ENCODE data around the gene MRPS24.

The MRPS24 gene

GRCh38 chr7:43869006-43869866, at the start of gene MRPS24:
TSS of gene MRPS24 (minus strand) at chr7:43869517. CDS start at chr7:43869495, 22 bp downstream.
- peak; percentile 98 for DNase-seq (ENCODE audit: low read depth)

GRCh38 chr7:43915907-43916306, 46.6 kb upstream of the MRPS24 start:
- no peak for DNase-seq (ENCODE audit: low read depth)
- H3K4me3 ChIP-seq (ENCODE audit: low read depth, low read length) = no peak overlapping the region
- TF ChIP-seq MAX (IDR thresholded peaks at IDR 0.05; ENCODE audit: low read depth, low read length) (no peak), MYC (IDR thresholded peaks at IDR 0.05; ENCODE audit: low read depth, low read length) (no peak), POLR2A (IDR thresholded peaks at IDR 0.05; ENCODE audit: extremely low read depth, insufficient read length) (no peak), CTCF (IDR thresholded peaks at IDR 0.05; ENCODE audit: low read depth, low read length) (no peak)

More at GRCh38 chr7:43869006-43869866, at the start of gene MRPS24:
- TF ChIP-seq POLR2A (IDR thresholded peaks at IDR 0.05; ENCODE audit: extremely low read depth, insufficient read length) (peak; percentile 92), CTCF (IDR thresholded peaks at IDR 0.05; ENCODE audit: low read depth, low read length) (no peak), MYC (IDR thresholded peaks at IDR 0.05; ENCODE audit: low read depth, low read length) (peak; percentile 68), MAX (IDR thresholded peaks at IDR 0.05; ENCODE audit: low read depth, low read length) (0 out of 2 replicates have a peak, but pooled peaks have one; percentile 40)
- H3K4me3 ChIP-seq (ENCODE audit: low read depth, low read length) = peak within 1 kb of the TSS; percentile 75

GRCh38 chr7:43914795-43915194, 45.5 kb upstream of the MRPS24 start:
- no peak overlapping the region for H3K4me3 ChIP-seq (ENCODE audit: low read depth, low read length)
- TF ChIP-seq CTCF (IDR thresholded peaks at IDR 0.05; ENCODE audit: low read depth, low read length) (no peak), MAX (IDR thresholded peaks at IDR 0.05; ENCODE audit: low read depth, low read length) (no peak), POLR2A (IDR thresholded peaks at IDR 0.05; ENCODE audit: extremely low read depth, insufficient read length) (no peak), MYC (IDR thresholded peaks at IDR 0.05; ENCODE audit: low read depth, low read length) (no peak)
- no peak for DNase-seq (ENCODE audit: low read depth)

DNA sequence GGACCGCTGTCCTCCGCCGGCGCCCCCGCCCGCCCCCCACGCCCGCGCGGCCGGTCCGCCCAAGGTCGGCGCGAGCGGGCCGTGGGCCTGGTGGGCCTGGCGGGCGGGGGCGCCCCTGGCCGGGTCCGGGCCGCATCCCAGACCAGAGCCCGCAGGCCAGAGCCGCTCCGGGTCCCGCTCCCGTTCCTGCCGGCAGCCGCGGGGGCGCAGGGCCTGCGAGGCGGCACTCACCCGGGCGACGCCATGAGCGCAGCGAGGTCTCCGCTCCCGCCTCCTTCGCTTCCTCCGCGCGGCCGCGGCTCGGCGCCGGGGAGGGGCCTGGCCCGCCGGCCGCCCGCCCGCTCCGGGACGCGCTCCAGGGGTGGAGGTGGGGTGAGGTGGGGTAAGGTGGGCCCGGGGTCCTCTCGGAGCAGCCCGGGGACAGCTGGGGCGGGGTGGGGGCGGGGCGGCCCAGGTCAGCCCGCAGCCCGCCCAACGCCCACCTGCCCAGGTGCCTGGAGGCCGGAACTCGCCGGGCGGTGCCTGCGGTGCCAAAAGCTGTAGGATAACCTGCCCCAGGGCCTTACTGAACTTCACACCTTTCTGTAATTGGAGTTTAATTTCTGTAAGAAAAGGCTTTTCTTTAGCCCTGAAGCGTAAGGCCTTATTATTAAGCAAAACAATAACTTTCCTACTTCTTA, 37.2 kb upstream of the MRPS24 start, which contains the start of gene URGCP:
URGCP (minus strand) TSS at position 266 of the 680 bp plus-strand sequence; CDS start at position 245, 21 bp downstream.
- peak; percentile 70 for DNase-seq (ENCODE audit: low read depth)
- H3K4me3 ChIP-seq (ENCODE audit: low read depth, low read length) = peak within 1 kb of the TSS; percentile 60

More for the DNA sequence above, 37.2 kb upstream of the MRPS24 start, which contains the start of gene URGCP:
- TF ChIP-seq CTCF (IDR thresholded peaks at IDR 0.05; ENCODE audit: low read depth, low read length) = no peak
- 0 out of 2 replicates have a peak, but pooled peaks have one; percentile 61 for TF ChIP-seq MYC (IDR thresholded peaks at IDR 0.05; ENCODE audit: low read depth, low read length)
- TF ChIP-seq MAX (IDR thresholded peaks at IDR 0.05; ENCODE audit: low read depth, low read length) = no peak
- TF ChIP-seq POLR2A (IDR thresholded peaks at IDR 0.05; ENCODE audit: extremely low read depth, insufficient read length) = peak; percentile 57
